ENCODE measurements around the gene IFT20. TPM values are rescaled to one million over a fixed set of nuclear protein-coding genes. Genes with fewer than 3 reads are reported as not detected.
"Not testable (repeated sequence)": the region's sequence is repeated elsewhere in the genome, so short reads cannot be mapped to it uniquely, and the experiment has no call there.

IFT20 gene
- total RNA-seq, 1 experiment from 2014 or later: 34.7 TPM

GRCh38 chr17:28364665-28365363, 29.5 kb upstream of the IFT20 start, which contains the start of gene SEBOX:
Gene SEBOX, minus strand, starts transcription at chr17:28365199. Its CDS starts 48 bp downstream, at chr17:28365151.
- DNase-seq (ENCODE audit: low read depth): no peak

- DNase-seq (ENCODE audit: low read depth): no peak
Observed at GRCh38 chr17:28363776-28364650, 28.7 kb upstream of the IFT20 start.

GRCh38 chr17:28363186-28363585, 27.9 kb upstream of the IFT20 start:
- DNase-seq (ENCODE audit: low read depth): no peak

- no peak for DNase-seq (ENCODE audit: low read depth)
Observed at GRCh38 chr17:28357901-28358197, 22.6 kb upstream of the IFT20 start.

GRCh38 chr17:28357061-28357900, 22.0 kb upstream of the IFT20 start, which contains the start of gene POLDIP2:
Gene POLDIP2, minus strand, starts transcription at chr17:28357527. Its CDS starts 79 bp downstream, at chr17:28357448.
- DNase-seq (ENCODE audit: low read depth): peak; percentile 91

GRCh38 chr17:28350271-28350670, 15.0 kb upstream of the IFT20 start:
- DNase-seq (ENCODE audit: low read depth): no peak

GRCh38 chr17:28348979-28349378, 13.7 kb upstream of the IFT20 start:
- no peak for DNase-seq (ENCODE audit: low read depth)

GRCh38 chr17:28347261-28347891, 12.1 kb upstream of the IFT20 start:
- peak; percentile 95 for DNase-seq (ENCODE audit: low read depth)

- peak; percentile 4 for DNase-seq (ENCODE audit: low read depth)
Observed at GRCh38 chr17:28346746-28347246, 11.5 kb upstream of the IFT20 start.

GRCh38 chr17:28346199-28346580, 10.9 kb upstream of the IFT20 start:
- peak; percentile 38 for DNase-seq (ENCODE audit: low read depth)

GRCh38 chr17:28345419-28346198, 10.3 kb upstream of the IFT20 start:
- peak; percentile 15 for DNase-seq (ENCODE audit: low read depth)

- DNase-seq (ENCODE audit: low read depth): no peak
Observed at GRCh38 chr17:28344435-28344901, 9.2 kb upstream of the IFT20 start.

GRCh38 chr17:28344011-28344410, 8.7 kb upstream of the IFT20 start:
- no peak for DNase-seq (ENCODE audit: low read depth)

GRCh38 chr17:28343491-28343932, 8.2 kb upstream of the IFT20 start:
- no peak for DNase-seq (ENCODE audit: low read depth)

GRCh38 chr17:28342313-28342712, 7.0 kb upstream of the IFT20 start:
- DNase-seq (ENCODE audit: low read depth): no peak

GRCh38 chr17:28341516-28341915, 6.2 kb upstream of the IFT20 start:
- no peak for DNase-seq (ENCODE audit: low read depth)

- no peak for DNase-seq (ENCODE audit: low read depth)
Observed at GRCh38 chr17:28340374-28340773, 5.1 kb upstream of the IFT20 start.

GRCh38 chr17:28339431-28339830, 4.2 kb upstream of the IFT20 start:
- no peak for DNase-seq (ENCODE audit: low read depth)

GRCh38 chr17:28338769-28339212, 3.5 kb upstream of the IFT20 start:
- not testable (repeated sequence) for DNase-seq (ENCODE audit: low read depth)

GRCh38 chr17:28338056-28338768, 2.9 kb upstream of the IFT20 start:
- DNase-seq (ENCODE audit: low read depth): peak; percentile 77

All from M059J (cell line).